COLO668 (cell line): Measurements from ENCODE around the gene DENND1B.

ENCODE experiments used
- DNase-seq: peaks from one replicate; lab custom pipeline; 2025; ENCODE audit not compliant: unreplicated experiment; lab: John Stamatoyannopoulos, UW

Gene DENND1B

GRCh38 chr1:197775282-197776262, at the start of gene DENND1B:
TSS of gene DENND1B (minus strand) at chr1:197775480. CDS start at chr1:197775155, 325 bp downstream.
- DNase-seq, result peak; percentile 89

- no peak for DNase-seq
Measured at GRCh38 chr1:197814306-197814705, 39.0 kb upstream of the DENND1B start.

GRCh38 chr1:197813741-197814140, 38.5 kb upstream of the DENND1B start:
- DNase-seq, result no peak

GRCh38 chr1:197811769-197812168, 36.5 kb upstream of the DENND1B start:
- DNase-seq, result no peak

- no peak for DNase-seq
Measured at GRCh38 chr1:197810812-197811211, 35.5 kb upstream of the DENND1B start.

- DNase-seq, result no peak
Measured at GRCh38 chr1:197808880-197809279, 33.6 kb upstream of the DENND1B start.

GRCh38 chr1:197807739-197808453, 32.6 kb upstream of the DENND1B start:
- no peak for DNase-seq

- no peak for DNase-seq
Measured at GRCh38 chr1:197807216-197807615, 31.9 kb upstream of the DENND1B start.

GRCh38 chr1:197806718-197807117, 31.4 kb upstream of the DENND1B start:
- DNase-seq, result no peak

GRCh38 chr1:197801684-197802083, 26.4 kb upstream of the DENND1B start:
- no peak for DNase-seq

GRCh38 chr1:197801111-197801482, 25.8 kb upstream of the DENND1B start:
- no peak for DNase-seq

- DNase-seq, result no peak
Measured at GRCh38 chr1:197800379-197801110, 25.3 kb upstream of the DENND1B start.

- DNase-seq, result no peak
Measured at GRCh38 chr1:197799271-197799670, 24.0 kb upstream of the DENND1B start.

GRCh38 chr1:197798492-197798891, 23.2 kb upstream of the DENND1B start:
- DNase-seq, result no peak

- DNase-seq, result no peak
Measured at GRCh38 chr1:197797010-197797409, 21.7 kb upstream of the DENND1B start.

GRCh38 chr1:197788741-197789739, 13.8 kb upstream of the DENND1B start:
- no peak for DNase-seq

- no peak for DNase-seq
Measured at GRCh38 chr1:197787623-197788536, 12.6 kb upstream of the DENND1B start.

GRCh38 chr1:197787056-197787455, 11.8 kb upstream of the DENND1B start:
- no peak for DNase-seq

- no peak for DNase-seq
Measured at GRCh38 chr1:197786280-197786679, 11.0 kb upstream of the DENND1B start.
